Measurements from ENCODE around the gene NR1D2.
A peak's percentile ranks its signal among the peaks of the same experiment; 100 is the strongest.

NR1D2 gene

GRCh38 chr3:23961913-23962312, 16.8 kb downstream of the NR1D2 start:
- DNase-seq (ENCODE audit: low read depth in 2 of 3, low spot score in 2 of 3) = no peak

GRCh38 chr3:23964537-23965235, 19.6 kb downstream of the NR1D2 start:
- DNase-seq (ENCODE audit: low read depth in 2 of 3, low spot score in 2 of 3) = no peak

- DNase-seq (ENCODE audit: low read depth in 2 of 3, low spot score in 2 of 3) = no peak
Measured at GRCh38 chr3:23966328-23966727, 21.2 kb downstream of the NR1D2 start.

GRCh38 chr3:23968463-23969184, 23.5 kb downstream of the NR1D2 start:
- DNase-seq (ENCODE audit: low read depth in 2 of 3, low spot score in 2 of 3) = no peak

GRCh38 chr3:23969393-23969792, 24.3 kb downstream of the NR1D2 start:
- no peak for DNase-seq (ENCODE audit: low read depth in 2 of 3, low spot score in 2 of 3)

GRCh38 chr3:23971684-23972083, 26.6 kb downstream of the NR1D2 start:
- DNase-seq (ENCODE audit: low read depth in 2 of 3, low spot score in 2 of 3) = no peak

GRCh38 chr3:23976555-23976954, 31.5 kb downstream of the NR1D2 start:
- no peak for DNase-seq (ENCODE audit: low read depth in 2 of 3, low spot score in 2 of 3)

- no peak for DNase-seq (ENCODE audit: low read depth in 2 of 3, low spot score in 2 of 3)
Measured at GRCh38 chr3:23979569-23979968, 34.5 kb downstream of the NR1D2 start.

GRCh38 chr3:23981136-23981535, 36.0 kb downstream of the NR1D2 start:
- DNase-seq (ENCODE audit: low read depth in 2 of 3, low spot score in 2 of 3) = no peak

- no peak for DNase-seq (ENCODE audit: low read depth in 2 of 3, low spot score in 2 of 3)
Measured at GRCh38 chr3:23981955-23982354, 36.9 kb downstream of the NR1D2 start.

GRCh38 chr3:23984934-23985333, 39.8 kb downstream of the NR1D2 start:
- DNase-seq (ENCODE audit: low read depth in 2 of 3, low spot score in 2 of 3) = no peak

GRCh38 chr3:23985747-23986544, 40.9 kb downstream of the NR1D2 start:
- DNase-seq (ENCODE audit: low read depth in 2 of 3, low spot score in 2 of 3) = no peak

GRCh38 chr3:23987356-23987755, 42.3 kb downstream of the NR1D2 start:
- DNase-seq (ENCODE audit: low read depth in 2 of 3, low spot score in 2 of 3) = no peak

- DNase-seq (ENCODE audit: low read depth in 2 of 3, low spot score in 2 of 3) = no peak
Measured at GRCh38 chr3:23991306-23991682, 46.2 kb downstream of the NR1D2 start.

GRCh38 chr3:23991683-23992628, 46.9 kb downstream of the NR1D2 start:
- DNase-seq (ENCODE audit: low read depth in 2 of 3, low spot score in 2 of 3) = no peak

- no peak for DNase-seq (ENCODE audit: low read depth in 2 of 3, low spot score in 2 of 3)
Measured at GRCh38 chr3:23993556-23994243, 48.6 kb downstream of the NR1D2 start.

GRCh38 chr3:23994244-23994569, 49.1 kb downstream of the NR1D2 start:
- DNase-seq (ENCODE audit: low read depth in 2 of 3, low spot score in 2 of 3) = no peak

- no peak for DNase-seq (ENCODE audit: low read depth in 2 of 3, low spot score in 2 of 3)
Measured at GRCh38 chr3:23995219-23995618, 50.1 kb downstream of the NR1D2 start.

- no peak for DNase-seq (ENCODE audit: low read depth in 2 of 3, low spot score in 2 of 3)
Measured at GRCh38 chr3:23996095-23996524, 51.0 kb downstream of the NR1D2 start.

GRCh38 chr3:23999012-23999641, 54.0 kb downstream of the NR1D2 start:
- peak; percentile 29 to 58 (median 48) for DNase-seq (ENCODE audit: low read depth in 2 of 3, low spot score in 2 of 3)
